H1 (cell line): ENCODE measurements around the gene THRB. TPM values are rescaled to one million over a fixed set of nuclear protein-coding genes. Genes with fewer than 3 reads are reported as not detected.

Source experiments
- CTCF ChIA-PET: fragments of 300-600 bp; sonication (Branson Sonifier 250); formaldehyde crosslinking; loops from one replicate; lab custom pipeline; 2021; ENCODE audit not compliant: partially characterized antibody; lab: Charles Lee
- POLR2A ChIA-PET: fragments of 300-600 bp; sonication (Branson Sonifier 250); formaldehyde crosslinking; loops from one replicate; lab custom pipeline; 2021; ENCODE audit warnings: inconsistent platforms; ENCODE audit not compliant: partially characterized antibody; lab: Charles Lee
- DNase-seq, 2 experiments: peaks; one replicate each; pipeline versions ENCODE4 v3.0.0 to v3.0.0-alpha.2; 2010 to 2022; ENCODE audit warnings: low spot score in 2 of 2, low read depth in 1 of 2, mixed read lengths in 1 of 2
- FAIRE-seq: peaks from 2 replicates; lab custom pipeline; 2011; peaks lifted over from hg19 to GRCh38; lab: Jason Lieb, UNC
- H2AFZ ChIP-seq: 2 replicates; pipeline ENCODE4 v1.8.1; 2012; ENCODE audit warnings: low read length, inconsistent platforms
- H2AK5ac ChIP-seq: 2 replicates; pipeline ENCODE4 v1.6.1; 2013; ENCODE audit warnings: low read depth, low read length
- H2BK120ac ChIP-seq: replicated peaks from 2 replicates; pipeline ENCODE3; 2013; ENCODE audit warnings: low read depth, low read length, inconsistent platforms
- H2BK12ac ChIP-seq: 2 replicates; pipeline ENCODE4 v1.6.1; 2013; ENCODE audit warnings: low read depth, low read length
- H2BK15ac ChIP-seq: 2 replicates; pipeline ENCODE4 v1.6.1; 2013; ENCODE audit warnings: low read length
- H2BK20ac ChIP-seq: 2 replicates; pipeline ENCODE4 v1.6.1; 2013; ENCODE audit warnings: low read length
- H2BK5ac ChIP-seq: 2 replicates; pipeline ENCODE4 v1.6.1; 2013; ENCODE audit warnings: low read depth, low read length
- H3K14ac ChIP-seq: 2 replicates; pipeline ENCODE4 v1.6.1; 2013; ENCODE audit warnings: inconsistent platforms; ENCODE audit not compliant: insufficient read length
- H3K18ac ChIP-seq: 2 replicates; pipeline ENCODE4 v1.6.1; 2013; ENCODE audit warnings: low read length; ENCODE audit errors: extremely low read depth
- H3K23ac ChIP-seq: 2 replicates; pipeline ENCODE4 v1.6.1; 2013; ENCODE audit warnings: inconsistent platforms; ENCODE audit not compliant: insufficient read length
- H3K23me2 ChIP-seq: 2 replicates; pipeline ENCODE4 v1.6.1; 2013; ENCODE audit warnings: low read depth, low read length
- H3K27ac ChIP-seq: 2 replicates; pipeline ENCODE4 v1.6.1; 2011; ENCODE audit warnings: low read depth, low read length, inconsistent platforms
- H3K27me3 ChIP-seq, 4 experiments: replicated peaks in 1 of 4; 1 replicate in 1 of 4; 2 replicates in 3 of 4; pipeline versions ENCODE4 v1.6.1 to v1.8.1; 2011 to 2013; ENCODE audit warnings: low read length in 3 of 4, mild to moderate bottlenecking in 3 of 4, inconsistent platforms in 2 of 4, mixed read lengths in 2 of 4, moderate library complexity in 1 of 4; ENCODE audit not compliant: control insufficient read depth in 3 of 4, insufficient read depth in 3 of 4; ENCODE audit errors: extremely low read depth in 1 of 4
- H3K36me3 ChIP-seq, 4 experiments: 2 replicates each; pipeline versions ENCODE4 v1.6.1 to v1.8.1; 2011 to 2013; ENCODE audit warnings: mild to moderate bottlenecking in 4 of 4, low read length in 3 of 4, moderate library complexity in 2 of 4, control low read depth in 1 of 4, inconsistent platforms in 1 of 4; ENCODE audit not compliant: insufficient read depth in 4 of 4, control insufficient read depth in 2 of 4
- H3K4ac ChIP-seq: replicated peaks from 2 replicates; pipeline ENCODE3; 2013; ENCODE audit warnings: low read length, low read depth, mixed read lengths, inconsistent platforms; ENCODE audit not compliant: insufficient read length
- H3K4me1 ChIP-seq, 4 experiments: replicated peaks in 1 of 4; 1 replicate in 1 of 4; 2 replicates in 3 of 4; pipeline versions ENCODE4 v1.6.1 to v1.8.1; 2011 to 2013; ENCODE audit warnings: low read length in 3 of 4, inconsistent platforms in 2 of 4, mixed read lengths in 1 of 4; ENCODE audit not compliant: insufficient read depth in 4 of 4, control insufficient read depth in 3 of 4
- H3K4me2 ChIP-seq, 2 experiments: 2 replicates each; pipeline versions ENCODE4 v1.6.1 to v1.8.1; 2011 to 2013; ENCODE audit warnings: low read depth in 2 of 2, low read length in 2 of 2, control low read depth in 1 of 2, inconsistent platforms in 1 of 2, mild to moderate bottlenecking in 1 of 2; ENCODE audit not compliant: insufficient read depth in 1 of 2
- H3K4me3 ChIP-seq, 4 experiments: fragments of 200-600, 300-600 bp in 1 of 4; sonication (generic), shearing (Covaris generic), sonication (Bioruptor Twin) in 1 of 4; 2 replicates each; pipeline versions ENCODE4 v1.5.1 to v1.8.1; 2011 to 2016; ENCODE audit warnings: low read length in 4 of 4, low read depth in 3 of 4, control low read depth in 2 of 4, inconsistent platforms in 2 of 4, mild to moderate bottlenecking in 2 of 4, mixed read lengths in 1 of 4, moderate library complexity in 1 of 4; ENCODE audit not compliant: insufficient read depth in 2 of 4; ENCODE audit errors: extremely low read depth in 1 of 4
- H3K56ac ChIP-seq: replicated peaks from 2 replicates; pipeline ENCODE3; 2013; ENCODE audit warnings: low read depth, mild to moderate bottlenecking, mixed read lengths, low read length, inconsistent platforms; ENCODE audit not compliant: insufficient read length
- H3K79me1 ChIP-seq: 2 replicates; pipeline ENCODE4 v1.6.1; 2013; ENCODE audit warnings: low read depth, low read length, control low read depth
- H3K79me2 ChIP-seq, 2 experiments: 2 replicates each; pipeline versions ENCODE4 v1.6.1 to v1.8.1; 2012 to 2013; ENCODE audit warnings: low read length in 2 of 2, mild to moderate bottlenecking in 2 of 2, inconsistent platforms in 1 of 2; ENCODE audit not compliant: insufficient read depth in 2 of 2, control insufficient read depth in 1 of 2
- H3K9ac ChIP-seq, 4 experiments: replicated peaks in 1 of 4; 1 replicate in 1 of 4; 2 replicates in 3 of 4; pipeline versions ENCODE4 v1.6.1 to v1.8.1; 2011 to 2013; ENCODE audit warnings: low read depth in 3 of 4, low read length in 3 of 4, control low read depth in 2 of 4, mild to moderate bottlenecking in 2 of 4, moderate library complexity in 2 of 4, inconsistent platforms in 1 of 4; ENCODE audit errors: extremely low read depth in 1 of 4
- H3K9me3 ChIP-seq, 2 experiments: 2 replicates each; pipeline versions ENCODE4 v1.6.1 to v1.8.1; 2012 to 2013; ENCODE audit warnings: mild to moderate bottlenecking in 2 of 2, moderate library complexity in 2 of 2, control low read depth in 1 of 2, inconsistent platforms in 1 of 2, low read depth in 1 of 2, low read length in 1 of 2, mixed read lengths in 1 of 2; ENCODE audit not compliant: insufficient read depth in 2 of 2
- H4K20me1 ChIP-seq, 2 experiments: replicated peaks in 1 of 2; 2 replicates each; pipeline versions ENCODE3 to v1.8.1; 2011 to 2013; ENCODE audit warnings: inconsistent platforms in 2 of 2, low read length in 2 of 2, mild to moderate bottlenecking in 1 of 2; ENCODE audit not compliant: insufficient read depth in 2 of 2, control insufficient read depth in 1 of 2
- H4K5ac ChIP-seq: 2 replicates; pipeline ENCODE4 v1.6.1; 2013; ENCODE audit warnings: low read length, low read depth, mixed read lengths, inconsistent platforms; ENCODE audit not compliant: insufficient read length
- H4K8ac ChIP-seq: 2 replicates; pipeline ENCODE4 v1.8.0; 2013; ENCODE audit warnings: mild to moderate bottlenecking, moderate library complexity, low read length, inconsistent platforms; ENCODE audit not compliant: insufficient read depth; ENCODE audit errors: extremely low read depth
- H4K91ac ChIP-seq: replicated peaks from 2 replicates; pipeline ENCODE3; 2013; ENCODE audit warnings: low read length, mixed read lengths, inconsistent platforms; ENCODE audit not compliant: insufficient read length
- ASH2L ChIP-seq: fragments of 200-600, 300-600 bp; sonication (generic); IDR thresholded peaks from one replicate; pipeline ENCODE4 v1.7.1; 2017; ENCODE audit warnings: low read length
- BACH1 ChIP-seq: IDR thresholded peaks from 2 replicates; pipeline ENCODE4 v1.6.1; 2012; ENCODE audit warnings: low read length, improper control_type of control experiment
- CEBPB ChIP-seq: IDR thresholded peaks from 2 replicates; pipeline ENCODE4 v1.6.1; 2012; ENCODE audit warnings: low read depth, low read length
- CHD1 ChIP-seq: IDR thresholded peaks from 2 replicates; pipeline ENCODE4 v1.6.1; 2012; ENCODE audit warnings: low read depth, low read length, improper control_type of control experiment
- EGR1 ChIP-seq: IDR thresholded peaks from 2 replicates; pipeline ENCODE4 v1.6.1; 2011; ENCODE audit warnings: low read depth, low read length, borderline replicate concordance
- JUN ChIP-seq: IDR thresholded peaks from 2 replicates; pipeline ENCODE4 v1.6.1; 2011; ENCODE audit warnings: low read depth, mild to moderate bottlenecking, improper control_type of control experiment, low read length
- KDM4A ChIP-seq: IDR thresholded peaks from one replicate; pipeline ENCODE4 v1.7.1; 2012; ENCODE audit warnings: low read depth, mild to moderate bottlenecking, moderate library complexity, low read length, inconsistent platforms; ENCODE audit not compliant: severe bottlenecking
- MAFK ChIP-seq: IDR thresholded peaks from 2 replicates; pipeline ENCODE4 v1.6.1; 2012; ENCODE audit warnings: low read depth, mild to moderate bottlenecking, improper control_type of control experiment, low read length
- RAD21 ChIP-seq, 2 experiments: IDR thresholded peaks in 1 of 2; conservative IDR thresholded peaks in 1 of 2; 2 replicates each; pipeline ENCODE4 v1.6.1; 2011; ENCODE audit warnings: low read depth in 2 of 2, low read length in 2 of 2, improper control_type of control experiment in 1 of 2, inconsistent platforms in 1 of 2, mild to moderate bottlenecking in 1 of 2, moderate library complexity in 1 of 2
- RFX5 ChIP-seq: IDR thresholded peaks from 2 replicates; pipeline ENCODE4 v1.6.1; 2011; ENCODE audit warnings: low read depth, low read length, improper control_type of control experiment, borderline replicate concordance
- SP1 ChIP-seq: IDR thresholded peaks from 2 replicates; pipeline ENCODE4 v1.6.1; 2011; ENCODE audit warnings: low read depth, low read length
- SP2 ChIP-seq: IDR thresholded peaks from 2 replicates; pipeline ENCODE4 v1.6.1; 2012; ENCODE audit warnings: mild to moderate bottlenecking, low read length, inconsistent platforms
- WGBS, 2 experiments: shearing (Covaris generic) in 1 of 2; methylation state at CpG; one replicate each; pipeline versions ENCODE4 v1.1.6 to v1.1.7; 2013 to 2015; ENCODE audit warnings: low lambda C conversion rate in 2 of 2, mixed read lengths in 2 of 2, inconsistent platforms in 1 of 2, low coverage in 1 of 2, missing lambda C conversion rate in 1 of 2; ENCODE audit not compliant: insufficient replicate concordance in 2 of 2, insufficient coverage in 1 of 2, insufficient read length in 1 of 2; ENCODE audit errors: extremely low coverage in 1 of 2, missing lambda C conversion rate in 1 of 2; 5-methylcytosine and 5-hydroxymethylcytosine counted together
- polyA plus RNA-seq, 7 experiments: library from polyadenylated mRNA; depleted of rRNA in 3 of 7; stranded (reverse) in 5 of 7; unstranded in 2 of 7; fragments of >200 nt in 5 of 7; fragments of 200-250 nt in 2 of 7; gene quantifications; 1 replicate in 5 of 7; 2 replicates in 1 of 7; 4 replicates in 1 of 7; pipeline versions ENCODE4 v1.2.1 to v1.2.3, GENCODE V29; 2011 to 2013; ENCODE audit warnings: missing spikeins in 2 of 7, mixed read lengths in 2 of 7
- total RNA-seq: library from RNA; stranded (reverse); fragmentation: NEBNext Ultra II Directional; extraction: Animal tissue kit (Norgen Biotek cat#: 25700); gene quantifications from 2 replicates; pipeline ENCODE4 v1.2.1, GENCODE V29; 2021
- TF ChIP-seq, protein P1 (sequence below): IDR thresholded peaks from 2 replicates; pipeline ENCODE4 v1.6.1; 2012; ENCODE audit warnings: inconsistent platforms
- TF ChIP-seq, protein P2 (sequence below): IDR thresholded peaks from 2 replicates; pipeline ENCODE4 v1.6.1; 2011; ENCODE audit warnings: low read depth, mild to moderate bottlenecking, low read length; ENCODE audit not compliant: insufficient read depth

The THRB gene
- total and polyA plus RNA-seq, 2 of the 8 experiments (the other 6 are each of a cell fraction or from before 2014, with no cell fraction given) = 0.98 to 3.9 TPM

DNA sequence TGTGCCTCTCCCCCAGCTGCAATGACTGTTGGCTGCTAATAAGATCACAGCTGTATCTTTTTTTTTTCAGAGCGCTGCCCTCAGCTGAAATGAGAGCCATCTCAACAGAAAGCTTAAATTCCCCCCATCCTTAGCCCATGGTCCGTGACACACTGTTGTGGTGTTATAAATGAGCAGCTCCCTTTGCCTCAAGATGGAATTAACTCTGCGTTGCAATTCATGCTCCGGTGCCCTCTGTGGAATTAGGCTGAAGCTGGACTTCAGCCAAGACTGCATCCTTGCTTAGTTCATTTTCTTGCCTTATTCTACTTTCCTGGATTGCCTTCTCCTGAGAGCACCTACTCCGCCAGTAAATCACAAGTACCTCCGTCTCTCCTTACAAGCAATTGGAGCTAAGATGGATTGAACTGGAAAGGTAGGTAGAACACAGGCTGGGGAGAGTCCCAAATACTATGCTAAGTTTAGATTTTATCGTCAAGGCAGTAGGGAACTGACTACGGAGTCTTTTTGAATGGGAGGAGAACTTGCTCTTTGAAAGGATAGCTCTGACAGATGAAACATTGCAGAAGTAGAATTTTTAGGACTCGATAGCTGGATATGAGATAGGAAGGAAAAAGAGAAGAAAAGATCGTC is 39.0 kb upstream of the THRB start:
- no peak overlapping the region for H2BK20ac ChIP-seq
- H3K79me2 ChIP-seq = no peaks in the 10 kb centered on the region
- H2AFZ ChIP-seq = no peak overlapping the region
- no peak overlapping the region for H2BK120ac ChIP-seq
- no peak overlapping the region for H3K14ac ChIP-seq
- no peak overlapping the region for H4K91ac ChIP-seq
- no peak overlapping the region for H3K4ac ChIP-seq
- H3K36me3 ChIP-seq = no peaks in the 10 kb centered on the region
- H3K18ac ChIP-seq = no peak overlapping the region
- no peak overlapping the region for H2BK15ac ChIP-seq
- H3K27me3 ChIP-seq = no peaks in the 10 kb centered on the region
- H4K5ac ChIP-seq = no peak overlapping the region
- H3K23ac ChIP-seq = no peak overlapping the region
- no peak overlapping the region for H3K4me2 ChIP-seq
- no peak overlapping the region for H2BK12ac ChIP-seq
- no peaks in the 10 kb centered on the region for H3K23me2 ChIP-seq
- H3K4me1 ChIP-seq = no peaks in the 10 kb centered on the region
- H3K79me1 ChIP-seq = no peaks in the 10 kb centered on the region
- no peak overlapping the region for H3K56ac ChIP-seq
- no peak overlapping the region for H4K8ac ChIP-seq
- no peak for DNase-seq
- H3K4me3 ChIP-seq = no peak overlapping the region
- H3K9ac ChIP-seq = no peak overlapping the region
- ChIA-PET POLR2A (interaction anchor here (1.0 to 1.4 kb wide), 2 partner anchors 8 to 20 kb away, joined by 3 to 4 read pairs; no protein-coding TSS in a partner anchor), CTCF (interaction anchor here (0.8 to 1.4 kb wide), 2 partner anchors 30 to 53 kb away, joined by 3 to 4 read pairs; no protein-coding TSS in a partner anchor)
- H3K27ac ChIP-seq = no peak overlapping the region
- H2BK5ac ChIP-seq = no peak overlapping the region
- WGBS, 2 experiments = 93 to 100% methylated on average over 1 to 10 of the region's 10 CpGs
- H3K9me3 ChIP-seq = no peaks in the 10 kb centered on the region
- FAIRE-seq = no peak
- H4K20me1 ChIP-seq = no peaks in the 10 kb centered on the region
- no peak overlapping the region for H2AK5ac ChIP-seq
- TF ChIP-seq RFX5 = no peak
- TF ChIP-seq CEBPB = no peak
- no peak for TF ChIP-seq SP1
- TF ChIP-seq, protein P1, sequence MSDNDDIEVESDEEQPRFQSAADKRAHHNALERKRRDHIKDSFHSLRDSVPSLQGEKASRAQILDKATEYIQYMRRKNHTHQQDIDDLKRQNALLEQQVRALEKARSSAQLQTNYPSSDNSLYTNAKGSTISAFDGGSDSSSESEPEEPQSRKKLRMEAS = no peak
- no peak for TF ChIP-seq CHD1
- no peak for TF ChIP-seq ASH2L
- TF ChIP-seq MAFK = no peak
- TF ChIP-seq, protein P2, sequence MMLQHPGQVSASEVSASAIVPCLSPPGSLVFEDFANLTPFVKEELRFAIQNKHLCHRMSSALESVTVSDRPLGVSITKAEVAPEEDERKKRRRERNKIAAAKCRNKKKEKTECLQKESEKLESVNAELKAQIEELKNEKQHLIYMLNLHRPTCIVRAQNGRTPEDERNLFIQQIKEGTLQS = no peak
- TF ChIP-seq SP2 = no peak
- TF ChIP-seq KDM4A = no peak
- TF ChIP-seq EGR1 = no peak
- no peak for TF ChIP-seq RAD21 (IDR thresholded peaks at IDR 0.05 in 1 of 2, conservative IDR thresholded peaks at IDR 0.05 in 1 of 2; ENCODE audit: low read depth in 2 of 2, low read length in 2 of 2)
- TF ChIP-seq JUN = no peak
- no peak for TF ChIP-seq BACH1
